WI38 (cell line): ENCODE data around the gene WNT4.

Experiments
- H3K4me3 ChIP-seq: 2 replicates; pipeline ENCODE4 v1.5.1; 2011; ENCODE audit warnings: low read depth, mild to moderate bottlenecking, control low read depth, low read length
- TF ChIP-seq, protein P1 (sequence below): IDR thresholded peaks from 2 replicates; pipeline ENCODE4 v1.5.1; 2012; ENCODE audit warnings: low read depth, mild to moderate bottlenecking, control low read depth, low read length

WNT4 gene

DNA sequence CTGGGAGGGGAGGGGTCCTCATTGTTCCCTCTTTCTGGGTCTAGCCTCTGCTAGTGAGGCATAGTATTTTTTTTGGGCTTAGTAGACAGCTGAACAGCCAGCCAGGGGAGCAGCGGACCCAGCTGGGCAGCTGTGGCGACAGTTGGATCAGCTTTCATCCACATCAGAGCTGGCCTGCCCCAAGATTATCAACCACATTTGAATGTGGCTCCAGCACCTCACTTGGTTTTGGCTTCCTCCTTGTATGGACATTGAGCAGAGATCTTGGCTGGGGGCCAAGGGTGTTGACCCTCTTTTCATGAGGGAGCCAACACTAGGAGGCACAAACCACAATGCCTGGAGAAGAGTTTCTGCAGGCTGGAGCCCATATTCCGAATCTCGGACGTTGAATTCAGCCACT, 25.0 kb downstream of the WNT4 start:
- no peak overlapping the region for H3K4me3 ChIP-seq
- TF ChIP-seq, protein P1, sequence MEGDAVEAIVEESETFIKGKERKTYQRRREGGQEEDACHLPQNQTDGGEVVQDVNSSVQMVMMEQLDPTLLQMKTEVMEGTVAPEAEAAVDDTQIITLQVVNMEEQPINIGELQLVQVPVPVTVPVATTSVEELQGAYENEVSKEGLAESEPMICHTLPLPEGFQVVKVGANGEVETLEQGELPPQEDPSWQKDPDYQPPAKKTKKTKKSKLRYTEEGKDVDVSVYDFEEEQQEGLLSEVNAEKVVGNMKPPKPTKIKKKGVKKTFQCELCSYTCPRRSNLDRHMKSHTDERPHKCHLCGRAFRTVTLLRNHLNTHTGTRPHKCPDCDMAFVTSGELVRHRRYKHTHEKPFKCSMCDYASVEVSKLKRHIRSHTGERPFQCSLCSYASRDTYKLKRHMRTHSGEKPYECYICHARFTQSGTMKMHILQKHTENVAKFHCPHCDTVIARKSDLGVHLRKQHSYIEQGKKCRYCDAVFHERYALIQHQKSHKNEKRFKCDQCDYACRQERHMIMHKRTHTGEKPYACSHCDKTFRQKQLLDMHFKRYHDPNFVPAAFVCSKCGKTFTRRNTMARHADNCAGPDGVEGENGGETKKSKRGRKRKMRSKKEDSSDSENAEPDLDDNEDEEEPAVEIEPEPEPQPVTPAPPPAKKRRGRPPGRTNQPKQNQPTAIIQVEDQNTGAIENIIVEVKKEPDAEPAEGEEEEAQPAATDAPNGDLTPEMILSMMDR: no peak

DNA sequence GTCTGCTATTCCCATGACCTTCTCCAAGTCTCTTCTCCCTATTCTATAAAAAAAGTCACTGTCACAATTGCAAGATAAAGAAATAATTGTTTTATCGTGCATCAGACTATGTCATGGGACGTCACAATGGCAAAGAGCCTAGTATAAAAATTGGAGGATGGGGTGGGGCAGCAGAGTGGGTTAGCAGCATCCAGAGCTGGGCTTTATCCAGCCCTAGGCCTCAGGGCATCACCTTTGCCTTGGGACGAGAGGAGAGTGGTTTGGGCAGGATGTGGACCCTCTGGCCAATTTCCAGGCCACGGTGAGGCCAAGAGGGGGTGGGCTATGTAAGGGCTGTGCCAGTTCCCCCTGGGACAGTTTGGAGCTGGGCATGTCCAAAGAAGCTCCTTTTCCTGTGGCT, 25.7 kb downstream of the WNT4 start:
- TF ChIP-seq, protein P1: no peak
- H3K4me3 ChIP-seq: no peak overlapping the region

DNA sequence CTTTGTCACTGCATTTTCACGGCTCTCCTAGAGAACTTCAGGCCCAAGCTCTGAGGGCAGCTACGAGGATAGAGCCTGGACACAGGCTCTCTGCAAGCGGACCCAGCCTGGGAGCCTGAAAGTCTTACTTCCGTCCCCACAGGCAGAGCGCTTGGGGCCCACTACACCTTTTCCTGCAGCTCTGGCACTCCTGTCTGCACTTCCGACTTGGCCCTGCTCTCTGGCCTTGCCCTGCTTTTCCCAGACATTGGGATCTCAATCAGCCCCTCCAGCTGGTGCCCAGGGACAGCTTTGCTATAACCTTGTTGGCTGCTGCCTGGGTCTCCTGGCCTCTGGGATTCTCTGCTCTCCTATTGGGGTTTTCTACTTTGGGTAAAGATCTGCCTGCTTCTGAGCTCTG, 27.6 kb downstream of the WNT4 start:
- TF ChIP-seq, protein P1: no peak

GRCh38 chr1:22114083-22115012, 28.5 kb downstream of the WNT4 start:
- H3K4me3 ChIP-seq: no peak overlapping the region
- TF ChIP-seq, protein P1: no peak

More for the DNA sequence above, 27.6 kb downstream of the WNT4 start:
- H3K4me3 ChIP-seq: no peak overlapping the region

DNA sequence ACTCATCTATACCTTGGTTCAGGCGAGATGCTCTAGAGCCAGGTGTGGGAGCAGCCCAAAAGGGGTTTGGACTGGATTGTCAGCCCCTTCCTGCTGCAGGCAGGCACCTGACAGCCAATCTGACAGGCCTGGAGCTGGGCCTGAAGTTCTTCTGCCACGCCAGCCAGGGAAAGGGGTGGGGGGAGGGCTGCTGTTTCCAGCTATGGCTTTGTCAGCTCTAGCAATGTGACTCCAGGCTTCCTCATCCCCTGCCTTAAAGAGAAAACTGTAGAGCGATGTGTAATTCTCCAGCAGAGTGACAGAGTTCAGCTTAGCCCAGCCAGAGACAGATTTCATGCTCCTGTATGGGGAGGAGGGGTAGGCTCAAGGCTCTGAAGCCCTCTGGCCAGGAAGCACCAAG, 30.3 kb downstream of the WNT4 start:
- H3K4me3 ChIP-seq: no peak overlapping the region
- TF ChIP-seq, protein P1: no peak

GRCh38 chr1:22111620-22112019, 31.3 kb downstream of the WNT4 start:
- TF ChIP-seq, protein P1: no peak
- no peak overlapping the region for H3K4me3 ChIP-seq

DNA sequence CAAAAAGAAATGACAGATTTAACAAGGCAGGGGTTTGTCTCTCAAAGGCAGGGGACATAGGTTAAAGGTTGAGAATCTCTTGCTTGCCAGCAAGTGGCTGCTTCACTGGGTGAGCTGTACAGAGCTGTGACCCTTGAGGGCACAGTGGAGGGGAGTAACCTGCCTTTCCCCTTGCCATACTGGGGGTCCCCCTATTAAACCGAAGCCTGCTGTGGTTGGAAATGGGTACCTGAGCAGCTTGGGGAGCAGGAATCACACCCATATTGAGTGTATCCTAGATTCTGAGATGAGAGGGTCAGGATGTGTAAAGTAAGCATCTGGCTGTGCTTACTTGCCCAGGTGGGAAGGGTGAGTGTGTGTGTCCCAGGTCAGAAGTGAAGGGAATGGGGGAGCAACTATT, 31.8 kb downstream of the WNT4 start:
- TF ChIP-seq, protein P1: no peak
- no peak overlapping the region for H3K4me3 ChIP-seq
